CD14-positive monocyte (primary cell): ENCODE results near the gene CD3D. TPM values are rescaled to one million over a fixed set of nuclear protein-coding genes. Genes with fewer than 3 reads are reported as not detected.

Experiments
- DNase-seq, 3 donors: peaks; one replicate each; pipeline ENCODE4 v3.0.0-alpha.2; 2011 to 2022
- H2AFZ ChIP-seq: 2 replicates; pipeline ENCODE4 v1.6.0; 2012; ENCODE audit warnings: mild to moderate bottlenecking, low read depth, low read length, inconsistent platforms; ENCODE audit not compliant: insufficient read depth, poor library complexity, severe bottlenecking
- H3K27ac ChIP-seq, 2 donors: 1 replicate in 1 of 2; 2 replicates in 1 of 2; pipeline ENCODE4 v1.5.1; 2012 to 2013; ENCODE audit warnings: low read length in 2 of 2, control low read depth in 1 of 2, inconsistent platforms in 1 of 2, low read depth in 1 of 2, mild to moderate bottlenecking in 1 of 2
- H3K27me3 ChIP-seq, 2 donors: one replicate each; pipeline versions ENCODE4 v1.6.0 to v1.6.1; 2011 to 2013; ENCODE audit warnings: low read length in 2 of 2; ENCODE audit not compliant: control insufficient read depth in 2 of 2, insufficient read depth in 2 of 2
- H3K36me3 ChIP-seq, 2 donors: replicated peaks in 1 of 2; 1 replicate in 1 of 2; 2 replicates in 1 of 2; pipeline versions ENCODE4 v1.5.1 to v1.6.1; 2012 to 2013; ENCODE audit warnings: low read length in 2 of 2, control low read depth in 1 of 2, inconsistent platforms in 1 of 2, mild to moderate bottlenecking in 1 of 2; ENCODE audit not compliant: insufficient read depth in 2 of 2, control insufficient read depth in 1 of 2
- H3K4me1 ChIP-seq, 2 donors: 1 replicate in 1 of 2; 2 replicates in 1 of 2; pipeline versions ENCODE4 v1.5.1 to v1.6.1; 2012 to 2013; ENCODE audit warnings: low read length in 2 of 2, control low read depth in 1 of 2, inconsistent platforms in 1 of 2, mild to moderate bottlenecking in 1 of 2, moderate library complexity in 1 of 2; ENCODE audit not compliant: insufficient read depth in 2 of 2, control insufficient read depth in 1 of 2
- H3K4me2 ChIP-seq: replicated peaks from 2 replicates; pipeline ENCODE3; 2012; ENCODE audit warnings: low read length, moderate library complexity, mild to moderate bottlenecking; ENCODE audit not compliant: poor library complexity, severe bottlenecking; ENCODE audit errors: extremely low read depth
- H3K4me3 ChIP-seq, 3 experiments: fragments of 200-600 bp in 1 of 3; sonication (generic) in 1 of 3; replicated peaks in 1 of 3; 1 replicate in 2 of 3; 2 replicates in 1 of 3; pipeline ENCODE4 v1.5.1; 2011 to 2013; ENCODE audit warnings: low read length in 3 of 3, mild to moderate bottlenecking in 3 of 3, control low read depth in 2 of 3, low read depth in 2 of 3, inconsistent platforms in 1 of 3, moderate library complexity in 1 of 3
- H3K79me2 ChIP-seq: 2 replicates; pipeline ENCODE4 v1.6.0; 2012; ENCODE audit warnings: mild to moderate bottlenecking, control low read depth, inconsistent platforms, low read length, moderate library complexity; ENCODE audit not compliant: insufficient read depth
- H3K9ac ChIP-seq: 2 replicates; pipeline ENCODE4 v1.6.0; 2017; ENCODE audit warnings: low read length, mild to moderate bottlenecking; ENCODE audit not compliant: insufficient read depth, poor library complexity, severe bottlenecking
- H3K9me3 ChIP-seq, 2 donors: replicated peaks in 1 of 2; 1 replicate in 1 of 2; 2 replicates in 1 of 2; pipeline versions ENCODE4 v1.5.1 to v1.6.1; 2012 to 2013; ENCODE audit warnings: low read length in 2 of 2, control low read depth in 1 of 2; ENCODE audit not compliant: control insufficient read depth in 1 of 2, insufficient read depth in 1 of 2
- H4K20me1 ChIP-seq: 2 replicates; pipeline ENCODE4 v1.6.0; 2012; ENCODE audit warnings: mild to moderate bottlenecking, low read length, control low read depth, moderate library complexity; ENCODE audit not compliant: insufficient read depth
- H3K27ac Mint-ChIP-seq, 7 donors: one replicate each; pipeline ENCODE4 v1.8.0; 2020; ENCODE audit warnings: mild to moderate bottlenecking in 7 of 7, mixed read lengths in 7 of 7, moderate library complexity in 6 of 7, inconsistent platforms in 2 of 7
- H3K27me3 Mint-ChIP-seq, 3 donors: one replicate each; pipeline ENCODE4 v1.8.0; 2021 to 2022; ENCODE audit warnings: low read depth in 3 of 3, mild to moderate bottlenecking in 3 of 3, mixed read lengths in 3 of 3, moderate library complexity in 3 of 3, inconsistent platforms in 1 of 3
- H3K36me3 Mint-ChIP-seq, 2 donors: one replicate each; pipeline ENCODE4 v1.8.0; 2020; ENCODE audit warnings: mixed read lengths in 2 of 2, inconsistent platforms in 1 of 2, mild to moderate bottlenecking in 1 of 2
- H3K4me1 Mint-ChIP-seq: one replicate; pipeline ENCODE4 v1.8.0; 2020; ENCODE audit warnings: mild to moderate bottlenecking, mixed read lengths
- H3K4me3 Mint-ChIP-seq, 2 donors: one replicate each; pipeline ENCODE4 v1.8.0; 2020; ENCODE audit warnings: mild to moderate bottlenecking in 2 of 2, mixed read lengths in 2 of 2, moderate library complexity in 1 of 2
- H3K9me3 Mint-ChIP-seq, 7 donors: one replicate each; pipeline ENCODE4 v1.8.0; 2020 to 2022; ENCODE audit warnings: mixed read lengths in 7 of 7, mild to moderate bottlenecking in 6 of 7, moderate library complexity in 6 of 7, inconsistent platforms in 2 of 7
- WGBS: methylation state at CpG from one replicate; pipeline ENCODE4 v1.1.5; 2013; ENCODE audit warnings: missing lambda C conversion rate; ENCODE audit not compliant: insufficient coverage; 5-methylcytosine and 5-hydroxymethylcytosine counted together
- intact Hi-C, 2 donors: fragments of 100-400 bp; cut with micrococcal nuclease; formaldehyde crosslinking; loops; one replicate each; pipeline versions ENCODE4 v1.15.0 to v1.15.1; 2023
- polyA plus RNA-seq, 3 donors: library from polyadenylated mRNA; depleted of rRNA in 1 of 3; unstranded in 2 of 3; stranded (reverse) in 1 of 3; fragments of 300-500 nt in 2 of 3; fragments of >200 nt in 1 of 3; fragmentation: Illumina TruSeq in 2 of 3; gene quantifications; 1 replicate in 2 of 3; 2 replicates in 1 of 3; pipeline ENCODE4 v1.2.3, GENCODE V29; 2012 to 2021
- TF ChIP-seq, protein P1 (sequence below): fragments of 200-600 bp; IDR thresholded peaks from one replicate; pipeline ENCODE4 v1.8.0; 2022; ENCODE audit warnings: antibody characterized with exemption, mild to moderate bottlenecking

The CD3D gene
- polyA plus RNA-seq, 3 donors = 2.2 to 3.1 TPM; not detected in 1

DNA sequence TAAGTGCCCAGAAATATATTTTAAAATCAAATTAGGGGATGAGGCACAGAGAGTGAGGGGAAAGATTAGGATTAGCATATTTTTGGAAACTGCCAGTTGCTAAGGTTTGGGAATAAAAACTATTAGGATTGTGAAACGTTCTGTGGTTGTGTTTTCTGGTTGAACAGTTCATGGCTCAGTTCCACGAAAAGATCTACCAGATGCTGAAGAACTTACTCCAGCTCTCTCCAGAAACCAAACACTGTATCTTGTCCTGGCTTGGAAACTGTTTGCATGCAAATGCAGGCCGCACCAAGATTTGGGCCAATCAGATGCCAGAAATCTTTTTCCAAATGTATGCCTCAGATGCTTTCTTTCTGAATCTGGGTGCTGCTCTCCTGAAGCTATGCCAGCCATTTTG is 32.2 kb upstream of the CD3D start:
- Histone ChIP-seq H3K4me1 (no peaks in the 10 kb centered on the region), H2AFZ (no peak overlapping the region), H3K9ac (no peak overlapping the region), H3K79me2 (no peaks in the 10 kb centered on the region), H3K9me3 (no peaks in the 10 kb centered on the region), H3K4me2 (no peak overlapping the region), H4K20me1 (no peaks in the 10 kb centered on the region), H3K4me3 (no peak overlapping the region), H3K36me3 (peaks cover 96 to 100% of the 10 kb centered on the region in 2 donors), H3K27me3 (no peaks in the 10 kb centered on the region), H3K27ac (no peak overlapping the region)
- no peaks in the 10 kb centered on the region for H3K4me1 Mint-ChIP-seq
- WGBS = 94% methylated on average over 2 of the region's 3 CpGs
- DNase-seq = no peak
- H3K36me3 Mint-ChIP-seq = peaks cover 93 to 100% of the 10 kb centered on the region in 2 donors
- no peak overlapping the region for H3K4me3 Mint-ChIP-seq
- no peaks in the 10 kb centered on the region for H3K27me3 Mint-ChIP-seq
- H3K27ac Mint-ChIP-seq = no peak overlapping the region
- TF ChIP-seq, protein P1, sequence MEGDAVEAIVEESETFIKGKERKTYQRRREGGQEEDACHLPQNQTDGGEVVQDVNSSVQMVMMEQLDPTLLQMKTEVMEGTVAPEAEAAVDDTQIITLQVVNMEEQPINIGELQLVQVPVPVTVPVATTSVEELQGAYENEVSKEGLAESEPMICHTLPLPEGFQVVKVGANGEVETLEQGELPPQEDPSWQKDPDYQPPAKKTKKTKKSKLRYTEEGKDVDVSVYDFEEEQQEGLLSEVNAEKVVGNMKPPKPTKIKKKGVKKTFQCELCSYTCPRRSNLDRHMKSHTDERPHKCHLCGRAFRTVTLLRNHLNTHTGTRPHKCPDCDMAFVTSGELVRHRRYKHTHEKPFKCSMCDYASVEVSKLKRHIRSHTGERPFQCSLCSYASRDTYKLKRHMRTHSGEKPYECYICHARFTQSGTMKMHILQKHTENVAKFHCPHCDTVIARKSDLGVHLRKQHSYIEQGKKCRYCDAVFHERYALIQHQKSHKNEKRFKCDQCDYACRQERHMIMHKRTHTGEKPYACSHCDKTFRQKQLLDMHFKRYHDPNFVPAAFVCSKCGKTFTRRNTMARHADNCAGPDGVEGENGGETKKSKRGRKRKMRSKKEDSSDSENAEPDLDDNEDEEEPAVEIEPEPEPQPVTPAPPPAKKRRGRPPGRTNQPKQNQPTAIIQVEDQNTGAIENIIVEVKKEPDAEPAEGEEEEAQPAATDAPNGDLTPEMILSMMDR = no peak
- no peaks in the 10 kb centered on the region for H3K9me3 Mint-ChIP-seq
- intact Hi-C loops = no loop called here

DNA sequence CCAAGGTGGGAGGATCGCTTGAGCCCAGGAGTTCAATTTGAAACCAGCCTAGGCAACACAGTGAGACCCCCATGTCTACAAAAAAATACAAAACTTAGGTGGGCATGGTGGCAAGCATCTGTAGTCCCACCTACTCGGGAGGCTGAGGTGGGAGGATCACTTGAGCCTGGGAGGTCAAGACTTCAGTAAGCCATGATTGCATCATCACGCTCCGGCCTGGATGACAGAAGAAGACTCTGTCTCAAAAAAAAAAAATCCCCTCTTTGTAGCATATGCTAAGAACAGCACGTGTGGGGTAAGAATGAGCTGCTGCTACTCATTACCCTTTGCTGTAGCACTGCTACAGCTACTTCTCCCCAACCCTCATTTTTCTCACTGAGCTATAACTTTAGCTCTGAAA is 31.4 kb upstream of the CD3D start:
- Histone ChIP-seq H3K27me3 (no peaks in the 10 kb centered on the region), H3K36me3 (peaks cover 96 to 100% of the 10 kb centered on the region in 2 donors), H3K4me3 (no peak overlapping the region), H3K9ac (no peak overlapping the region), H3K27ac (no peak overlapping the region), H3K4me1 (no peaks in the 10 kb centered on the region), H4K20me1 (no peaks in the 10 kb centered on the region), H3K79me2 (no peaks in the 10 kb centered on the region), H3K9me3 (no peaks in the 10 kb centered on the region), H2AFZ (no peak overlapping the region), H3K4me2 (no peak overlapping the region)
- intact Hi-C loops = no loop called here
- Mint-ChIP-seq H3K9me3 (no peaks in the 10 kb centered on the region), H3K27me3 (no peaks in the 10 kb centered on the region), H3K27ac (no peak overlapping the region), H3K4me3 (no peak overlapping the region), H3K36me3 (peaks cover 93 to 100% of the 10 kb centered on the region in 2 donors), H3K4me1 (no peaks in the 10 kb centered on the region)
- 83% methylated on average over 1 of the region's 5 CpGs for WGBS
- TF ChIP-seq, protein P1 = no peak
- DNase-seq = no peak
